GM23338 (cell line): Measurements from ENCODE around the gene FAAH. TPM values are rescaled to one million over a fixed set of nuclear protein-coding genes. Genes with fewer than 3 reads are reported as not detected.

Experiments used
- ATAC-seq: fragments of 200-7000 bp; cut with Tn5 transposase; 3 replicates; pipeline ENCODE4 v1.9.1; 2020
- DNase-seq: peaks from one replicate; pipeline ENCODE4 v3.0.0-alpha.2; 2015; ENCODE audit warnings: low spot score
- H2AFZ ChIP-seq: fragments of 200-600 bp; sonication (generic); 2 replicates; pipeline ENCODE4 v1.8.0; 2016; ENCODE audit warnings: antibody characterized with exemption, mild to moderate bottlenecking, moderate library complexity
- H3F3A ChIP-seq: fragments of 200-600 bp; sonication (generic); replicated peaks from 2 replicates; pipeline ENCODE4 v1.8.0; 2017; ENCODE audit warnings: antibody characterized with exemption, mixed run types, low read depth
- H3K27ac ChIP-seq: fragments of 200-600 bp; sonication (generic); 2 replicates; pipeline ENCODE4 v1.6.1; 2016; ENCODE audit warnings: low read depth
- H3K27me3 ChIP-seq: fragments of 200-600 bp; sonication (generic); 2 replicates; pipeline ENCODE4 v1.8.0; 2016; ENCODE audit warnings: mild to moderate bottlenecking, mixed run types, moderate library complexity; ENCODE audit not compliant: insufficient read depth
- H3K36me3 ChIP-seq: fragments of 200-600 bp; sonication (generic); 2 replicates; pipeline ENCODE4 v1.8.0; 2016; ENCODE audit warnings: mild to moderate bottlenecking; ENCODE audit not compliant: insufficient read depth
- H3K4me1 ChIP-seq: fragments of 200-600 bp; sonication (generic); 2 replicates; pipeline ENCODE4 v1.8.0; 2016; ENCODE audit warnings: mild to moderate bottlenecking, moderate library complexity; ENCODE audit not compliant: insufficient read depth
- H3K4me2 ChIP-seq: fragments of 200-600 bp; sonication (generic); 2 replicates; pipeline ENCODE4 v1.7.1; 2017; ENCODE audit warnings: mixed run types
- H3K4me3 ChIP-seq: fragments of 200-600 bp; sonication (generic); 2 replicates; pipeline ENCODE4 v1.6.1; 2016; ENCODE audit warnings: mixed run types
- H3K79me2 ChIP-seq: fragments of 200-600 bp; sonication (generic); replicated peaks from 2 replicates; pipeline ENCODE4 v1.8.0; 2017; ENCODE audit warnings: mild to moderate bottlenecking; ENCODE audit not compliant: insufficient read depth
- H3K9me2 ChIP-seq: fragments of 200-600 bp; sonication (generic); 2 replicates; pipeline ENCODE4 v1.8.0; 2017; ENCODE audit not compliant: insufficient read depth
- H4K20me1 ChIP-seq: fragments of 200-600 bp; sonication (generic); replicated peaks from 2 replicates; pipeline ENCODE4 v1.8.0; 2017; ENCODE audit warnings: mild to moderate bottlenecking; ENCODE audit not compliant: insufficient read depth
- H3K27ac Mint-ChIP-seq: 2 replicates; pipeline ENCODE4 v1.8.0; 2020; ENCODE audit warnings: inconsistent platforms, mild to moderate bottlenecking, moderate library complexity, mixed read lengths
- H3K27me3 Mint-ChIP-seq: 3 replicates; pipeline ENCODE4 v1.8.0; 2022; ENCODE audit warnings: low read depth, mild to moderate bottlenecking, moderate library complexity, mixed read lengths, inconsistent platforms; ENCODE audit not compliant: insufficient read depth, poor library complexity
- H3K36me3 Mint-ChIP-seq: 3 replicates; pipeline ENCODE4 v1.8.0; 2021; ENCODE audit warnings: low read depth, mild to moderate bottlenecking, inconsistent platforms, moderate library complexity, mixed read lengths
- H3K4me1 Mint-ChIP-seq: 3 replicates; pipeline ENCODE4 v1.8.0; 2020; ENCODE audit warnings: mild to moderate bottlenecking, inconsistent platforms, mixed read lengths
- H3K4me3 Mint-ChIP-seq: 3 replicates; pipeline ENCODE4 v1.8.0; 2021; ENCODE audit warnings: moderate library complexity, mild to moderate bottlenecking, inconsistent platforms, mixed read lengths
- H3K9me3 Mint-ChIP-seq: 3 replicates; pipeline ENCODE4 v1.8.0; 2020; ENCODE audit warnings: moderate library complexity, mild to moderate bottlenecking, inconsistent platforms, mixed read lengths
- CREB1 ChIP-seq: fragments of 250-450 bp; sonication (Bioruptor Pico); IDR thresholded peaks from 2 replicates; pipeline ENCODE4 v1.5.0; 2020; ENCODE audit warnings: low read depth, mild to moderate bottlenecking, moderate library complexity
- EZH2 ChIP-seq: fragments of 200-600 bp; sonication (generic); IDR thresholded peaks from one replicate; pipeline ENCODE4 v1.8.0; 2017; ENCODE audit warnings: antibody characterized with exemption, mild to moderate bottlenecking, low read depth; ENCODE audit not compliant: unreplicated experiment
- EZH2phosphoT487 ChIP-seq: fragments of 200-600 bp; sonication (generic); IDR thresholded peaks from one replicate; pipeline ENCODE4 v1.8.1; 2018; ENCODE audit warnings: antibody characterized with exemption; ENCODE audit not compliant: unreplicated experiment
- JUNB ChIP-seq: IDR thresholded peaks from one replicate; pipeline ENCODE4 v1.6.1; 2016; ENCODE audit warnings: antibody characterized with exemption; ENCODE audit not compliant: unreplicated experiment
- NANOG ChIP-seq: IDR thresholded peaks from 2 replicates; pipeline ENCODE4 v1.6.1; 2016; ENCODE audit warnings: antibody characterized with exemption, borderline replicate concordance
- POLR2AphosphoS5 ChIP-seq: IDR thresholded peaks from 2 replicates; pipeline ENCODE4 v1.6.1; 2016; ENCODE audit warnings: antibody characterized with exemption, low read depth
- STAT1 ChIP-seq: IDR thresholded peaks from one replicate; pipeline ENCODE4 v1.6.1; 2016; ENCODE audit warnings: antibody characterized with exemption; ENCODE audit not compliant: unreplicated experiment
- ZNF114 ChIP-seq: fragments of 250-450 bp; sonication (Bioruptor Pico); IDR thresholded peaks from 2 replicates; pipeline ENCODE4 v1.5.0; 2020; ENCODE audit warnings: mild to moderate bottlenecking, moderate library complexity
- ZNF331 ChIP-seq: fragments of 250-450 bp; sonication (Bioruptor Pico); IDR thresholded peaks from 2 replicates; pipeline ENCODE4 v1.5.0; 2020; ENCODE audit warnings: low read depth, mild to moderate bottlenecking, moderate library complexity
- polyA plus RNA-seq: library from polyadenylated mRNA; unstranded; fragments of >200 nt; fragmentation: Nextera tagmentation; extraction: Ambion mirVana; gene quantifications from 2 replicates; pipeline ENCODE4 v1.2.1, GENCODE V29; 2016
- total RNA-seq: library from RNA; depleted of rRNA; stranded (reverse); fragments of >200 nt; shearing (Covaris generic); gene quantifications from 2 replicates; pipeline ENCODE4 v1.2.3, GENCODE V29; 2014
- TF ChIP-seq, protein P1 (sequence below): IDR thresholded peaks from one replicate; pipeline ENCODE4 v1.6.1; 2018; ENCODE audit warnings: antibody characterized with exemption; ENCODE audit not compliant: unreplicated experiment
- TF ChIP-seq, protein P2 (sequence below): IDR thresholded peaks from 2 replicates; pipeline ENCODE4 v1.6.1; 2016; ENCODE audit warnings: antibody characterized with exemption
- TF ChIP-seq, protein P3 (sequence below), 2 experiments: fragments of 200-600 bp in 1 of 2; sonication (generic) in 1 of 2; conservative IDR thresholded peaks; 2 replicates each; pipeline versions ENCODE4 v1.5.1 to v1.6.1; 2016 to 2017; ENCODE audit warnings: antibody characterized with exemption in 2 of 2, low read depth in 2 of 2, mild to moderate bottlenecking in 2 of 2, moderate library complexity in 1 of 2
- TF ChIP-seq, protein P4 (sequence below): fragments of 250-450 bp; sonication (Bioruptor Pico); IDR thresholded peaks from 2 replicates; pipeline ENCODE4 v1.5.0; 2020; ENCODE audit warnings: mild to moderate bottlenecking, moderate library complexity

FAAH gene
- total and polyA plus RNA-seq, 2 experiments from 2014 or later, result 10.7 to 24.0 TPM

DNA sequence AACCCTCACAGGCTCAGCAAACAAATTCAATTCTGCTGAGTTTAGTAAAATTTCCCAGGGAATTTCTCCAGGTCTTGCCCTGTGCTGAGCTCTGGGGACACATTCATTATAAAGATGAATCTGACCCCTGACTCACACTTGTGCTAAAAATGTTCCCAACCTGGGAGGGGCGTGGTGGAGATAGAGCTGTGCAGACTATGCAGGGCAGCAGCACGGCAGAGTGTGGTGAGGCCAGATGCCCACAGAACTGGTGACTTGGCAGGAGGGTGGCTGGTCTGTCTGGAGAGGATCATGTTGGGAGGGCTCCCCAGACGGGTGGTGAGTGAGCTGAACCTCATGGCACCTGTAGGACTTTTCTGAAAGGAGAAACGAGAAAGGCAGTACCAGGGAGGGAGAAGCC is 31.6 kb downstream of the FAAH start:
- H3F3A ChIP-seq, result no peaks in the 10 kb centered on the region
- Mint-ChIP-seq H3K9me3 (no peaks in the 10 kb centered on the region; the same call in 2 of the 3 replicates), H3K4me3 (no peak overlapping the region), H3K4me1 (no peaks in the 10 kb centered on the region), H3K27ac (no peak overlapping the region; the same call in 1 of the 2 replicates), H3K36me3 (no peaks in the 10 kb centered on the region; the same call in 2 of the 3 replicates), H3K27me3 (peaks cover 7% of the 10 kb centered on the region)
- DNase-seq, result no peak
- no peak overlapping the region for H3K27ac ChIP-seq
- no peaks in the 10 kb centered on the region for H3K79me2 ChIP-seq
- TF ChIP-seq, protein P1, sequence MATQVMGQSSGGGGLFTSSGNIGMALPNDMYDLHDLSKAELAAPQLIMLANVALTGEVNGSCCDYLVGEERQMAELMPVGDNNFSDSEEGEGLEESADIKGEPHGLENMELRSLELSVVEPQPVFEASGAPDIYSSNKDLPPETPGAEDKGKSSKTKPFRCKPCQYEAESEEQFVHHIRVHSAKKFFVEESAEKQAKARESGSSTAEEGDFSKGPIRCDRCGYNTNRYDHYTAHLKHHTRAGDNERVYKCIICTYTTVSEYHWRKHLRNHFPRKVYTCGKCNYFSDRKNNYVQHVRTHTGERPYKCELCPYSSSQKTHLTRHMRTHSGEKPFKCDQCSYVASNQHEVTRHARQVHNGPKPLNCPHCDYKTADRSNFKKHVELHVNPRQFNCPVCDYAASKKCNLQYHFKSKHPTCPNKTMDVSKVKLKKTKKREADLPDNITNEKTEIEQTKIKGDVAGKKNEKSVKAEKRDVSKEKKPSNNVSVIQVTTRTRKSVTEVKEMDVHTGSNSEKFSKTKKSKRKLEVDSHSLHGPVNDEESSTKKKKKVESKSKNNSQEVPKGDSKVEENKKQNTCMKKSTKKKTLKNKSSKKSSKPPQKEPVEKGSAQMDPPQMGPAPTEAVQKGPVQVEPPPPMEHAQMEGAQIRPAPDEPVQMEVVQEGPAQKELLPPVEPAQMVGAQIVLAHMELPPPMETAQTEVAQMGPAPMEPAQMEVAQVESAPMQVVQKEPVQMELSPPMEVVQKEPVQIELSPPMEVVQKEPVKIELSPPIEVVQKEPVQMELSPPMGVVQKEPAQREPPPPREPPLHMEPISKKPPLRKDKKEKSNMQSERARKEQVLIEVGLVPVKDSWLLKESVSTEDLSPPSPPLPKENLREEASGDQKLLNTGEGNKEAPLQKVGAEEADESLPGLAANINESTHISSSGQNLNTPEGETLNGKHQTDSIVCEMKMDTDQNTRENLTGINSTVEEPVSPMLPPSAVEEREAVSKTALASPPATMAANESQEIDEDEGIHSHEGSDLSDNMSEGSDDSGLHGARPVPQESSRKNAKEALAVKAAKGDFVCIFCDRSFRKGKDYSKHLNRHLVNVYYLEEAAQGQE, result no peak
- TF ChIP-seq ZNF331 (CRISPR knock-in tag) (no peak), CREB1 (no peak), JUNB (no peak), EZH2phosphoT487 (no peak), STAT1 (no peak), EZH2 (no peak), NANOG (no peak), POLR2AphosphoS5 (no peak), ZNF114 (no peak)
- TF ChIP-seq, protein P2, sequence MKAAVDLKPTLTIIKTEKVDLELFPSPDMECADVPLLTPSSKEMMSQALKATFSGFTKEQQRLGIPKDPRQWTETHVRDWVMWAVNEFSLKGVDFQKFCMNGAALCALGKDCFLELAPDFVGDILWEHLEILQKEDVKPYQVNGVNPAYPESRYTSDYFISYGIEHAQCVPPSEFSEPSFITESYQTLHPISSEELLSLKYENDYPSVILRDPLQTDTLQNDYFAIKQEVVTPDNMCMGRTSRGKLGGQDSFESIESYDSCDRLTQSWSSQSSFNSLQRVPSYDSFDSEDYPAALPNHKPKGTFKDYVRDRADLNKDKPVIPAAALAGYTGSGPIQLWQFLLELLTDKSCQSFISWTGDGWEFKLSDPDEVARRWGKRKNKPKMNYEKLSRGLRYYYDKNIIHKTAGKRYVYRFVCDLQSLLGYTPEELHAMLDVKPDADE, result no peak
- TF ChIP-seq, protein P3, sequence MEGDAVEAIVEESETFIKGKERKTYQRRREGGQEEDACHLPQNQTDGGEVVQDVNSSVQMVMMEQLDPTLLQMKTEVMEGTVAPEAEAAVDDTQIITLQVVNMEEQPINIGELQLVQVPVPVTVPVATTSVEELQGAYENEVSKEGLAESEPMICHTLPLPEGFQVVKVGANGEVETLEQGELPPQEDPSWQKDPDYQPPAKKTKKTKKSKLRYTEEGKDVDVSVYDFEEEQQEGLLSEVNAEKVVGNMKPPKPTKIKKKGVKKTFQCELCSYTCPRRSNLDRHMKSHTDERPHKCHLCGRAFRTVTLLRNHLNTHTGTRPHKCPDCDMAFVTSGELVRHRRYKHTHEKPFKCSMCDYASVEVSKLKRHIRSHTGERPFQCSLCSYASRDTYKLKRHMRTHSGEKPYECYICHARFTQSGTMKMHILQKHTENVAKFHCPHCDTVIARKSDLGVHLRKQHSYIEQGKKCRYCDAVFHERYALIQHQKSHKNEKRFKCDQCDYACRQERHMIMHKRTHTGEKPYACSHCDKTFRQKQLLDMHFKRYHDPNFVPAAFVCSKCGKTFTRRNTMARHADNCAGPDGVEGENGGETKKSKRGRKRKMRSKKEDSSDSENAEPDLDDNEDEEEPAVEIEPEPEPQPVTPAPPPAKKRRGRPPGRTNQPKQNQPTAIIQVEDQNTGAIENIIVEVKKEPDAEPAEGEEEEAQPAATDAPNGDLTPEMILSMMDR (conservative IDR thresholded peaks at IDR 0.05; ENCODE audit: low read depth in 2 of 2), result no peak
- TF ChIP-seq, protein P4, sequence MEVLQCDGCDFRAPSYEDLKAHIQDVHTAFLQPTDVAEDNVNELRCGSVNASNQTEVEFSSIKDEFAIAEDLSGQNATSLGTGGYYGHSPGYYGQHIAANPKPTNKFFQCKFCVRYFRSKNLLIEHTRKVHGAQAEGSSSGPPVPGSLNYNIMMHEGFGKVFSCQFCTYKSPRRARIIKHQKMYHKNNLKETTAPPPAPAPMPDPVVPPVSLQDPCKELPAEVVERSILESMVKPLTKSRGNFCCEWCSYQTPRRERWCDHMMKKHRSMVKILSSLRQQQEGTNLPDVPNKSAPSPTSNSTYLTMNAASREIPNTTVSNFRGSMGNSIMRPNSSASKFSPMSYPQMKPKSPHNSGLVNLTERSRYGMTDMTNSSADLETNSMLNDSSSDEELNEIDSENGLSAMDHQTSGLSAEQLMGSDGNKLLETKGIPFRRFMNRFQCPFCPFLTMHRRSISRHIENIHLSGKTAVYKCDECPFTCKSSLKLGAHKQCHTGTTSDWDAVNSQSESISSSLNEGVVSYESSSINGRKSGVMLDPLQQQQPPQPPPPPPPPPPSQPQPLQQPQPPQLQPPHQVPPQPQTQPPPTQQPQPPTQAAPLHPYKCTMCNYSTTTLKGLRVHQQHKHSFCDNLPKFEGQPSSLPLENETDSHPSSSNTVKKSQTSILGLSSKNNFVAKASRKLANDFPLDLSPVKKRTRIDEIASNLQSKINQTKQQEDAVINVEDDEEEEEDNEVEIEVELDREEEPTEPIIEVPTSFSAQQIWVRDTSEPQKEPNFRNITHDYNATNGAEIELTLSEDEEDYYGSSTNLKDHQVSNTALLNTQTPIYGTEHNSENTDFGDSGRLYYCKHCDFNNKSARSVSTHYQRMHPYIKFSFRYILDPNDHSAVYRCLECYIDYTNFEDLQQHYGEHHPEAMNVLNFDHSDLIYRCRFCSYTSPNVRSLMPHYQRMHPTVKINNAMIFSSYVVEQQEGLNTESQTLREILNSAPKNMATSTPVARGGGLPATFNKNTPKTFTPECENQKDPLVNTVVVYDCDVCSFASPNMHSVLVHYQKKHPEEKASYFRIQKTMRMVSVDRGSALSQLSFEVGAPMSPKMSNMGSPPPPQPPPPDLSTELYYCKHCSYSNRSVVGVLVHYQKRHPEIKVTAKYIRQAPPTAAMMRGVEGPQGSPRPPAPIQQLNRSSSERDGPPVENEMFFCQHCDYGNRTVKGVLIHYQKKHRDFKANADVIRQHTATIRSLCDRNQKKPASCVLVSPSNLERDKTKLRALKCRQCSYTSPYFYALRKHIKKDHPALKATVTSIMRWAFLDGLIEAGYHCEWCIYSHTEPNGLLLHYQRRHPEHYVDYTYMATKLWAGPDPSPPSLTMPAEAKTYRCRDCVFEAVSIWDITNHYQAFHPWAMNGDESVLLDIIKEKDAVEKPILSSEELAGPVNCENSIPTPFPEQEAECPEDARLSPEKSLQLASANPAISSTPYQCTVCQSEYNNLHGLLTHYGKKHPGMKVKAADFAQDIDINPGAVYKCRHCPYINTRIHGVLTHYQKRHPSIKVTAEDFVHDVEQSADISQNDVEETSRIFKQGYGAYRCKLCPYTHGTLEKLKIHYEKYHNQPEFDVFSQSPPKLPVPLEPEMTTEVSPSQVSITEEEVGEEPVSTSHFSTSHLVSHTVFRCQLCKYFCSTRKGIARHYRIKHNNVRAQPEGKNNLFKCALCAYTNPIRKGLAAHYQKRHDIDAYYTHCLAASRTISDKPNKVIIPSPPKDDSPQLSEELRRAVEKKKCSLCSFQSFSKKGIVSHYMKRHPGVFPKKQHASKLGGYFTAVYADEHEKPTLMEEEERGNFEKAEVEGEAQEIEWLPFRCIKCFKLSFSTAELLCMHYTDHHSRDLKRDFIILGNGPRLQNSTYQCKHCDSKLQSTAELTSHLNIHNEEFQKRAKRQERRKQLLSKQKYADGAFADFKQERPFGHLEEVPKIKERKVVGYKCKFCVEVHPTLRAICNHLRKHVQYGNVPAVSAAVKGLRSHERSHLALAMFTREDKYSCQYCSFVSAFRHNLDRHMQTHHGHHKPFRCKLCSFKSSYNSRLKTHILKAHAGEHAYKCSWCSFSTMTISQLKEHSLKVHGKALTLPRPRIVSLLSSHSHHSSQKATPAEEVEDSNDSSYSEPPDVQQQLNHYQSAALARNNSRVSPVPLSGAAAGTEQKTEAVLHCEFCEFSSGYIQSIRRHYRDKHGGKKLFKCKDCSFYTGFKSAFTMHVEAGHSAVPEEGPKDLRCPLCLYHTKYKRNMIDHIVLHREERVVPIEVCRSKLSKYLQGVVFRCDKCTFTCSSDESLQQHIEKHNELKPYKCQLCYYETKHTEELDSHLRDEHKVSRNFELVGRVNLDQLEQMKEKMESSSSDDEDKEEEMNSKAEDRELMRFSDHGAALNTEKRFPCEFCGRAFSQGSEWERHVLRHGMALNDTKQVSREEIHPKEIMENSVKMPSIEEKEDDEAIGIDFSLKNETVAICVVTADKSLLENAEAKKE (CRISPR knock-in tag), result no peak
- H3K36me3 ChIP-seq, result no peaks in the 10 kb centered on the region
- no peak overlapping the region for H3K4me3 ChIP-seq
- H3K4me1 ChIP-seq, result no peaks in the 10 kb centered on the region
- no peaks in the 10 kb centered on the region for H4K20me1 ChIP-seq
- H3K4me2 ChIP-seq, result no peak overlapping the region
- no peak overlapping the region for H2AFZ ChIP-seq
- H3K27me3 ChIP-seq, result peaks cover 5% of the 10 kb centered on the region; the same call in 1 of the 2 replicates
- no peak for ATAC-seq
- no peaks in the 10 kb centered on the region for H3K9me2 ChIP-seq
